Effector memory CD4-positive, alpha-beta T cell (primary cell): ENCODE measurements around the gene SPATA2L.

Source experiments
- DNase-seq, 3 donors: peaks; one replicate each; pipeline ENCODE4 v3.0.0-alpha.2; 2020
- H3K27ac ChIP-seq: 2 replicates; pipeline ENCODE4 v1.7.0; 2013; ENCODE audit warnings: mild to moderate bottlenecking, low read length, moderate library complexity; ENCODE audit not compliant: insufficient read depth, poor library complexity, severe bottlenecking
- H3K27me3 ChIP-seq: replicated peaks from 2 replicates; pipeline ENCODE4 v1.7.0; 2013; ENCODE audit warnings: mild to moderate bottlenecking, low read length; ENCODE audit not compliant: insufficient read depth, control insufficient read depth, poor library complexity, severe bottlenecking
- H3K36me3 ChIP-seq: 2 replicates; pipeline ENCODE4 v1.7.0; 2013; ENCODE audit warnings: mild to moderate bottlenecking, low read length, moderate library complexity; ENCODE audit not compliant: control insufficient read depth, insufficient read depth
- H3K4me1 ChIP-seq: 2 replicates; pipeline ENCODE4 v1.7.0; 2013; ENCODE audit warnings: low read length, mild to moderate bottlenecking; ENCODE audit not compliant: control insufficient read depth, insufficient read depth, poor library complexity, severe bottlenecking
- H3K4me3 ChIP-seq: 2 replicates; pipeline ENCODE4 v1.7.0; 2013; ENCODE audit warnings: low read length, low read depth, mild to moderate bottlenecking; ENCODE audit not compliant: insufficient read depth, poor library complexity, severe bottlenecking
- H3K9me3 ChIP-seq: 2 replicates; pipeline ENCODE4 v1.7.0; 2013; ENCODE audit warnings: mild to moderate bottlenecking, low read length, moderate library complexity; ENCODE audit not compliant: control insufficient read depth

Gene SPATA2L

DNA sequence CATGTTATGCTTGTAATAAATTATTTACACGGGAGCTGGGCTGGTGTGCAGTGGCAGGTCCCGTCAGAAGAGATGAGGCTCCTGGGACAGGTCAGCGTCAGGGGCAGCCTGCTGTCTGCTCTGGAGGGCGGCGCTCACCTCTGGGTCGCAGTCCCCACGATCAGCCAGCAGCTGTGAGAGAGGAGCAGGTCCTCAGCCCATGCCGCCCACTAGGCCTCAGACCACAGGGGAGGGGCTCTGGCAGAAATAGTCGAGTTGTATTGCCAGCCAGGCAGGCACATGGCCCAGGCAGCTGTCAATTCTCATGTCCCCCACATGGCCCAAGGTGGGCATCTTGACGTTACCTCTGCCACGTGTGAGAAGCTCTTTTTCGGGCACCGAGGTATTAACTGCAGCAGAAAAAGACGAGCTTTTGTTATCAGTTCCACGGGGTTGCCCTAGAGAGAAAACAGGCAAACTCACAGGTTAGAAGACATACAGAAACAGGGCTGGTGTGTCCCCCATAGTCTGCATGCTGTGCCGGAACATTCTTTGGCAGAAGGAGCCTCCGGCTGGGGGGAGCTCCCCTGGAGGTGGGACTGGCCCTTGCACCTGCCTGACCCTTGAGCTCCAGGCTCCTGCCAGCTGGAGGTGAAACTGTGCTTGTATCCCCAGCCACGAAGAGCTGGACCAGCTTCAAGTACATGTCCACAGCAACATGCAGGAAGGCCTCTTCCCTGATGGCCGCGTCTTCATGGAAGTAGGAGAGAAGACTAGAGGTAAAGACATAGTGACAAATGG lies 37.2 kb upstream of the SPATA2L start:
- Histone ChIP-seq H3K27ac (no peak overlapping the region), H3K9me3 (no peaks in the 10 kb centered on the region), H3K4me3 (no peak overlapping the region), H3K36me3 (peaks cover 53% of the 10 kb centered on the region), H3K27me3 (no peaks in the 10 kb centered on the region), H3K4me1 (peaks cover 31% of the 10 kb centered on the region)
- no peak for DNase-seq

DNA sequence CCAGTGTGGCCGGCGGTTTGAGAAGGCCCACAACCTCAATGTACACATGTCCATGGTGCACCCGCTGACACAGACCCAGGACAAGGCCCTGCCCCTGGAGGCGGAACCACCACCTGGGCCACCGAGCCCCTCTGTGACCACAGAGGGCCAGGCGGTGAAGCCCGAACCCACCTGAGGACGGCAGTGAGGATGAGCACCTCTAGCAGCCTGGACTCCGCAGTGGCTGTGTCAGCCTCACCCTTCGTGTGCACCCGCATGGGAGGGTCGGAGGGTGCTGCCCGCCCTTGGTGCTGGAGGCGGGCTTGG lies 36.5 kb upstream of the SPATA2L start:
- H3K27ac ChIP-seq = no peak overlapping the region
- no peak overlapping the region for H3K4me3 ChIP-seq
- H3K36me3 ChIP-seq = peaks cover 60% of the 10 kb centered on the region
- peaks cover 31% of the 10 kb centered on the region for H3K4me1 ChIP-seq
- no peak for DNase-seq
- H3K9me3 ChIP-seq = no peaks in the 10 kb centered on the region
- H3K27me3 ChIP-seq = no peaks in the 10 kb centered on the region

DNA sequence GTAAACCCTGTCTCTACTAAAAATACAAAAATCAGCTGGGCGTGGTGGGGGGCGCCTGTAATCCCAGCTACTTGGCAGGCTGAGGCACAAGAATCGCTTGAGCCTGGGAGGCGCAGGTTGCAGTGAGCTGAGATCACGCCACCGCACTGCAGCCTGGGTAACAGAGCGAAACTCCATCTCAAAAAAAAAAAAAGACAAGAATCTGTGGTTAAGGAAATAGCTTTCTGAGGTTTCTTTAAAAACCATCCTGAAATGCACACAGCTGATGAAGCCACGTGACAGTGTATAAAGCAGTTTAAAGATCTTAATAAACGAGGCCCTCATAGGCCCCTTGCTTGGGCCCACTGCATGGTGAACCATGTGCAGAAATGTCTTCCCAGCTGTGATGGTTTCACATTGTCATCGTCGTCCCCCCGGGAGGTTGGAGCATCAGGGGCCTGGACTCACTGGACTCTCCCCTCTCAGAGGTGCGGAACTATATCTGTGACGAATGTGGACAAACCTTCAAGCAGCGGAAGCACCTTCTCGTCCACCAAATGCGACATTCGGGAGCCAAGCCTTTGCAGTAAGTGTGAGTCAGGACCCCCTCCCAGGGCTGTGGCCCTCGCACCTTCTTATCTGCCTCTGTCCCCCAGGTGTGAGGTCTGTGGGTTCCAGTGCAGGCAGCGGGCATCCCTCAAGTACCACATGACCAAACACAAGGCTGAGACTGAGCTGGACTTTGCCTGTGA lies 36.0 kb upstream of the SPATA2L start:
- Histone ChIP-seq H3K9me3 (no peaks in the 10 kb centered on the region), H3K4me3 (no peak overlapping the region), H3K36me3 (peaks cover 65% of the 10 kb centered on the region), H3K4me1 (peaks cover 32% of the 10 kb centered on the region), H3K27ac (peak overlapping the region; percentile 11), H3K27me3 (no peaks in the 10 kb centered on the region)
- peak; percentile 24 to 36 (median 34) for DNase-seq

DNA sequence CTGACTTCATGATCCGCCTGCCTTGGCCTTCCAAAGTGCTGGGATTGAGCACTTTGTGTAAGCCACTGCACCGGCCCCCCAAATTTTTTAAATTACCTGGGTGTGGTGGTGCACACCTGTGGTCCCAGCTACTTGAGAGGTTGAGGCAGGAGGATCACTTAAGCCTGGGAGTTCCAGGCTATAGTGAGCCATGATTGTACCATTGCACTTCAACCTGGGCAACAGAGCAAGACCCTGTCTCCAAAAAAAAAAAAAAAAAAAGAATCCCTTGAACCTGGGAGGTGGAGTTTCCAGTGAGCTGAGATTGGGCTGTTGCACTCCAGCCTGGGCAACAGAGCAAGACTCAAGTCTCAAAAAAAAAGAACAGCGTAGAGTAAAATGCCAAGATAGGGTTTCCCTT lies 35.0 kb upstream of the SPATA2L start:
- Histone ChIP-seq H3K4me3 (no peak overlapping the region), H3K27me3 (no peaks in the 10 kb centered on the region), H3K9me3 (no peaks in the 10 kb centered on the region), H3K27ac (no peak overlapping the region), H3K4me1 (peaks cover 34% of the 10 kb centered on the region), H3K36me3 (peaks cover 75% of the 10 kb centered on the region)
- DNase-seq = no peak

DNA sequence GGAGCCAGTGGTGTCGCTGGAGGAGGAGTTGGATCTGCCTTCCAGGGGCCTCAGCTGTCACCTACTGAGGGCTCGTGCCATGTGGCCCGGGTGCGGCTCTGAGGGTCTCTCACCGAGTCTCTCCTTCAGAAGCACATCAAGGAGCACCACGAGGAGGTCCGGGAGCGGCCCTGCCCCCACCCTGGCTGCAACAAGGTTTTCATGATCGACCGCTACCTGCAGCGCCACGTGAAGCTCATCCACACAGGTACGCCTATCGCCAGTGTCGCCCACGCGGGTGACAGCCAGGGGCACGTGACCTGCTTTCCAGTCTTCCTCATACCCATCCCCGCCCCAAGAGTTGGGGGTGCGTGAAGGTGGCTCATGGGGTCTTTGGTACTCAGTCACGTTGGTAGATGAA lies 32.3 kb upstream of the SPATA2L start:
- H3K27ac ChIP-seq = no peak overlapping the region
- no peak for DNase-seq
- peaks cover 86% of the 10 kb centered on the region for H3K36me3 ChIP-seq
- H3K4me1 ChIP-seq = peaks cover 53% of the 10 kb centered on the region
- no peaks in the 10 kb centered on the region for H3K27me3 ChIP-seq
- no peaks in the 10 kb centered on the region for H3K9me3 ChIP-seq
- no peak overlapping the region for H3K4me3 ChIP-seq

DNA sequence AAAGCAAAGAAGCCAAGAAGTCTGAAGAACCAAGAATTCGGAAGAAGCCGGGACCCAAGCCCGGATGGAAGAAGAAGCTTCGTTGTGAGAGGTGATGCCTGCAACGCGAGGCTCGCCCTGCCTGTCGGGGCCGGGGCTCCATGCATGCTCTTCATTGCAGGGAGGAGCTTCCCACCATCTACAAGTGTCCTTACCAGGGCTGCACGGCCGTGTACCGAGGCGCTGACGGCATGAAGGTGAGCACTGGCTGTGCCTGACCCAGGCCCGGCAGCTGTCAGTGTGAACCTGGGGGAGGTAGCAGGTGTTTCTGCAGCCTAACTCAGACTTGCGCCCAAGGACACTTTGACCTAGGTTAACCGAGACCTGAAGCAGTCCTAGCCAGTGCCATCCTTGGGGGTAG lies 31.8 kb upstream of the SPATA2L start:
- H3K4me3 ChIP-seq = no peak overlapping the region
- no peaks in the 10 kb centered on the region for H3K27me3 ChIP-seq
- DNase-seq = no peak
- H3K36me3 ChIP-seq = peaks cover 85% of the 10 kb centered on the region
- H3K4me1 ChIP-seq = peaks cover 52% of the 10 kb centered on the region
- H3K27ac ChIP-seq = no peak overlapping the region
- H3K9me3 ChIP-seq = no peaks in the 10 kb centered on the region

DNA sequence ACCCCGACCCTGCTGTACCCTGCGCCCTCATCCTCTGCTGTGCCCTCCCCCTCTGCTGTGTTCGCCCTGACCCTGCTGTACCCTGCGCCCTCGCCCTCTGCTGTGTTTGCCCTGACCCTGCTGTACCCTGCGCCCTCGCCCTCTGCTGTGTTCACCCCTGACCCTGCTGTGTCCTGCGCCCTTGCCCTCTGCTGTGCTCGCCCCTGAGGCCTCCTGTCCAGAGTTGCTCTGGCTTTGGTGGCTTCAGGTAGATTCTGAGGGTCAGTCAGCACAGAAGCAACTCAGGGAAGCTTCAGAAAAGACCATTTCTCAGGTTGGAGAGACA lies 31.4 kb upstream of the SPATA2L start:
- Histone ChIP-seq H3K4me1 (peaks cover 48% of the 10 kb centered on the region), H3K27ac (no peak overlapping the region), H3K27me3 (no peaks in the 10 kb centered on the region), H3K36me3 (peaks cover 85% of the 10 kb centered on the region), H3K9me3 (no peaks in the 10 kb centered on the region), H3K4me3 (no peak overlapping the region)
- DNase-seq = no peak

DNA sequence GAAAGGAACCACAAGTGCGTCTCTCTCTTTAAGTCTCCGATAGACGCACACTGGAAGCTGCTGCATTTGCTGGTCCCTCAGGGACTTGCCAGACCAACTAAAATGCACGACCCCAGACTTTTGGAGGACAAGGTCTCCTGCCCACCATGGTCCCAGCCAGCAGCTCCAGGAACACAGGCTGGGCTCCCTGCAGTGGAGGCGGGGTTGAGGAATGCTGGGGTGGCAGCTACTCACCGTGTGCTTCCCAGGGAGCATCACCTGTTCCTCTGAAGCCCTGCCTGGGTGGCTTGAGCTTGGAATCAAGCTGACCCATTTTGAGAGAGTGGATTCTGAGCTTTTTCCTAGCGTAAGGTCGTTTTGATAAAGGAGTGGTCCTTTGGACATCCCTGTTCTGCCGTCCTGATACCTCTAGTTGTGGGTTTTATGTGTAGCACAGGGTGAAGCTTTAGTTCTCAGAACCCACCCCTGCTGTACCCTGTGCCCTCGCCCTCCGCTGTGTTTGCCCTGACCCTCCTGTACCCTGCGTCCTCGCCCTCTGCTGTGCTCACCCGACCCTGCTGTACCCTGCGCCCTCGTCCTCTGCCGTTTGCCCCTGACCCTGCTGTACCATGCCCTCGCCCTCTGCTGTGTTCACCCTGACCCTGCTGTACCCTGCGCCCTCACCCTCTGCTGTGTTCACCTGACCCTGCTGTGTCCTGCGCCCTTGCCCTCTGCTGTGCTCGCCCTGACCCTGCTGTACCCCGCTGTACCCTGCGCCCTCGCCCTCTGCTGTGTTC lies 30.8 kb upstream of the SPATA2L start:
- H3K36me3 ChIP-seq = peaks cover 85% of the 10 kb centered on the region
- peak overlapping the region; percentile 13 for H3K27ac ChIP-seq
- peaks cover 47% of the 10 kb centered on the region for H3K4me1 ChIP-seq
- H3K27me3 ChIP-seq = no peaks in the 10 kb centered on the region
- DNase-seq = no peak
- H3K4me3 ChIP-seq = no peak overlapping the region
- H3K9me3 ChIP-seq = no peaks in the 10 kb centered on the region

DNA sequence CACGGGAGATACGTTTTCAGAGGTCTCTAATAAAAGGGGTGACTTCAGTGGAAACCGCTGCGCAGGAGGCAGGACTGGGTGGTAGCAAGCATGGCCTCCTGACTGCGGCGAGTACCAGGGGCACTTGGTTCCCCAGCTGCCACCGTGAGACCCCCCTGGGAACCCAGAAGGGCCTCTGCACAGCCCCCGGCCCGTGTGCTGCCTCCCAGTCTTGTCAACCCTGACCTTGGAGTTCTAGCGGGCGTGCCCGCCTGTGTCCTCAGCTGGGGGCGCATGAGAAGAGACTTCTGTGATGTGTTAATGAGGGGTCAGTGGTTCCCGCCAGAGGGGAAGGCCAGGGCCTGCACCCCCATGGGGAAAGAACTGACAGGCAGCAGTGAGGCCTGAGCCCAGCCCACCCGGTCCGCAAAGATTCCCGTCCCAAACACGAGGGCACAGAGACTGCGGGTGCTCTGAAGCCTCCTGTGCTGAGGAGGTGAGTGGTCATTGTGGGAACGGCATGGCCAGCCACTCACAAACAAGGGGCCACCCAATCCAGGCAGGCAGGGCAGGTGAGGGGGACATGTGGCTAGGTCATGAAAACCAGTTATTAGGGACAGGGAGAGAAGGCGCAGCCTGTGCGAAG lies 29.2 kb upstream of the SPATA2L start:
- Histone ChIP-seq H3K4me1 (peaks cover 45% of the 10 kb centered on the region), H3K36me3 (peaks cover 89% of the 10 kb centered on the region)

More for the DNA sequence above, 29.2 kb upstream of the SPATA2L start:
- Histone ChIP-seq H3K4me3 (no peak overlapping the region), H3K9me3 (no peaks in the 10 kb centered on the region), H3K27me3 (no peaks in the 10 kb centered on the region), H3K27ac (no peak overlapping the region)
- DNase-seq = no peak
